Erythroblast (primary cell): Measurements from ENCODE around the gene PLA2G2A.

ENCODE experiments used
- GATA1 ChIP-seq: IDR thresholded peaks from 2 replicates; pipeline ENCODE4 v1.6.1; 2011; ENCODE audit warnings: low read depth, mild to moderate bottlenecking, control low read depth, low read length, moderate library complexity
- POLR2A ChIP-seq: IDR thresholded peaks from 2 replicates; pipeline ENCODE4 v1.6.1; 2011; ENCODE audit warnings: mild to moderate bottlenecking, low read length

DNA sequence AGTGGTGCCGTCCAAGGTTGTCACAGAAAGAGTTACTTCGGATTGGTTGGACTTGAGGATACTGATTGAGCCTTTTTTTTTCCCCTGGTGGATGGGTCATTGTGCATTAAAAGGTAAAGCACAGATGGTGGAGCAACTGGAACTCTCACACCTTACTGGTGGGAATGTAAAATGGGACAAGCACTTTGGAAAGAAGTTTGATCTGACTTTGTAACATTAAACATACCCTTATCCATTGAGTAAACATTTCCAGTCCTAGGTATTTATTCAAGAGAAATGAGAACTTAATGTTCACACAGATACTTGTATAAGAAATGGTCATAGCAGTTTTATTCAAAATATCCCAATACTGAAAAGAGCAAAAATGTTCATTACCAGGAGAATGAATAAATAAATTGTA lies 14.9 kb downstream of the PLA2G2A start:
- TF ChIP-seq POLR2A: no peak
- no peak for TF ChIP-seq GATA1
